H9 (cell line): ENCODE data around the gene SPSB3. TPM values are rescaled to one million over a fixed set of nuclear protein-coding genes. Genes with fewer than 3 reads are reported as not detected.
A peak's percentile ranks its signal among the peaks of the same experiment; 100 is the strongest.

Source experiments
- DNase-seq: peaks from one replicate; pipeline ENCODE4 v3.0.0-alpha.2; 2017
- H2AFZ ChIP-seq: one replicate; pipeline ENCODE4 v1.6.1; 2013; ENCODE audit warnings: mild to moderate bottlenecking, low read length, control low read depth, moderate library complexity
- H2AK5ac ChIP-seq: 2 replicates; pipeline ENCODE4 v1.6.1; 2013; ENCODE audit warnings: low read length, control low read depth, mixed read lengths; ENCODE audit not compliant: insufficient read length
- H2BK120ac ChIP-seq: one replicate; pipeline ENCODE4 v1.6.1; 2013; ENCODE audit warnings: low read depth, mild to moderate bottlenecking, low read length, control low read depth, inconsistent platforms; ENCODE audit not compliant: poor library complexity, severe bottlenecking
- H2BK12ac ChIP-seq: 2 replicates; pipeline ENCODE4 v1.6.1; 2013; ENCODE audit warnings: low read length, control low read depth, mixed read lengths, low read depth; ENCODE audit not compliant: insufficient read length
- H2BK15ac ChIP-seq: 2 replicates; pipeline ENCODE4 v1.6.1; 2013; ENCODE audit warnings: low read depth, low read length, control low read depth
- H2BK20ac ChIP-seq: one replicate; pipeline ENCODE4 v1.6.1; 2013; ENCODE audit warnings: low read depth, mild to moderate bottlenecking, low read length, control low read depth, inconsistent platforms; ENCODE audit not compliant: poor library complexity, severe bottlenecking
- H2BK5ac ChIP-seq: 2 replicates; pipeline ENCODE4 v1.6.1; 2013; ENCODE audit warnings: low read length, control low read depth, mixed read lengths; ENCODE audit not compliant: insufficient read length
- H3K14ac ChIP-seq: 2 replicates; pipeline ENCODE4 v1.6.1; 2013; ENCODE audit warnings: low read length, control low read depth; ENCODE audit not compliant: insufficient read depth
- H3K18ac ChIP-seq: 2 replicates; pipeline ENCODE4 v1.6.1; 2013; ENCODE audit warnings: low read depth, mild to moderate bottlenecking, mixed read lengths, low read length, control low read depth; ENCODE audit not compliant: insufficient read length
- H3K23ac ChIP-seq: 2 replicates; pipeline ENCODE4 v1.6.1; 2013; ENCODE audit warnings: low read length, control low read depth, mixed read lengths, low read depth; ENCODE audit not compliant: insufficient read length
- H3K23me2 ChIP-seq: 2 replicates; pipeline ENCODE4 v1.6.1; 2013; ENCODE audit warnings: low read depth, mild to moderate bottlenecking, mixed read lengths, low read length, control low read depth; ENCODE audit not compliant: insufficient read length, poor library complexity, severe bottlenecking
- H3K27ac ChIP-seq: 2 replicates; pipeline ENCODE4 v1.5.1; 2013; ENCODE audit warnings: low read length, control low read depth, mixed read lengths, low read depth; ENCODE audit not compliant: insufficient read length
- H3K27me3 ChIP-seq: 2 replicates; pipeline ENCODE4 v1.6.1; 2013; ENCODE audit warnings: low read length, control low read depth, inconsistent platforms; ENCODE audit not compliant: insufficient read depth
- H3K4ac ChIP-seq: 2 replicates; pipeline ENCODE4 v1.6.1; 2013; ENCODE audit warnings: low read depth, mild to moderate bottlenecking, control low read depth, inconsistent platforms, low read length, moderate library complexity
- H3K4me1 ChIP-seq: 2 replicates; pipeline ENCODE4 v1.6.1; 2013; ENCODE audit warnings: low read length, control low read depth, inconsistent platforms; ENCODE audit not compliant: insufficient read depth
- H3K4me2 ChIP-seq: 2 replicates; pipeline ENCODE4 v1.6.1; 2013; ENCODE audit warnings: low read length, control low read depth, mixed read lengths; ENCODE audit not compliant: insufficient read length, insufficient read depth
- H3K56ac ChIP-seq: 2 replicates; pipeline ENCODE4 v1.6.1; 2013; ENCODE audit warnings: low read depth, mild to moderate bottlenecking, mixed read lengths, low read length, control low read depth; ENCODE audit not compliant: insufficient read length
- H3K79me1 ChIP-seq: 2 replicates; pipeline ENCODE4 v1.6.1; 2013; ENCODE audit warnings: low read depth, mild to moderate bottlenecking, moderate library complexity, low read length, control low read depth, inconsistent platforms; ENCODE audit not compliant: insufficient read depth, poor library complexity, severe bottlenecking
- H3K79me2 ChIP-seq: 2 replicates; pipeline ENCODE4 v1.6.1; 2013; ENCODE audit warnings: low read length, control low read depth, inconsistent platforms; ENCODE audit not compliant: insufficient read depth
- H3K9ac ChIP-seq: 2 replicates; pipeline ENCODE4 v1.6.1; 2013; ENCODE audit warnings: low read length, control low read depth, mixed read lengths; ENCODE audit not compliant: insufficient read length; ENCODE audit errors: extremely low read depth
- H3K9me3 ChIP-seq: one replicate; pipeline ENCODE4 v1.6.1; 2013; ENCODE audit warnings: low read depth, low read length, inconsistent platforms; ENCODE audit not compliant: control insufficient read depth
- H3T11ph ChIP-seq: one replicate; pipeline ENCODE4 v1.6.1; 2013; ENCODE audit warnings: mild to moderate bottlenecking, low read length, control low read depth, inconsistent platforms
- H4K20me1 ChIP-seq: one replicate; pipeline ENCODE4 v1.6.1; 2013; ENCODE audit not compliant: control insufficient read depth, insufficient read length, insufficient read depth
- H4K5ac ChIP-seq: 2 replicates; pipeline ENCODE4 v1.6.1; 2013; ENCODE audit warnings: low read depth, mild to moderate bottlenecking, mixed read lengths, low read length, control low read depth; ENCODE audit not compliant: insufficient read length
- H4K8ac ChIP-seq: replicated peaks from 2 replicates; pipeline ENCODE4 v1.6.1; 2013; ENCODE audit warnings: low read length, control low read depth, mixed read lengths, low read depth; ENCODE audit not compliant: insufficient read length
- H4K91ac ChIP-seq: 2 replicates; pipeline ENCODE4 v1.6.1; 2013; ENCODE audit warnings: low read depth, mild to moderate bottlenecking, moderate library complexity, mixed read lengths, low read length, control low read depth; ENCODE audit not compliant: insufficient read length
- H3K27ac Mint-ChIP-seq, 3 experiments: 2 replicates in 2 of 3; 3 replicates in 1 of 3; pipeline ENCODE4 v1.8.0; 2020 to 2021; ENCODE audit warnings: mixed read lengths in 3 of 3, mild to moderate bottlenecking in 1 of 3, moderate library complexity in 1 of 3
- H3K27me3 Mint-ChIP-seq: 2 replicates; pipeline ENCODE4 v1.8.0; 2021; ENCODE audit warnings: low read depth, mild to moderate bottlenecking, moderate library complexity, mixed read lengths
- H3K36me3 Mint-ChIP-seq, 3 experiments: 2 replicates in 2 of 3; 3 replicates in 1 of 3; pipeline ENCODE4 v1.8.0; 2020 to 2021; ENCODE audit warnings: low read depth in 3 of 3, mixed read lengths in 3 of 3; ENCODE audit not compliant: insufficient read depth in 1 of 3
- H3K4me1 Mint-ChIP-seq, 2 experiments: 2 replicates each; pipeline ENCODE4 v1.8.0; 2020; ENCODE audit warnings: mixed read lengths in 2 of 2
- H3K4me3 Mint-ChIP-seq, 2 experiments: 2 replicates in 1 of 2; 3 replicates in 1 of 2; pipeline ENCODE4 v1.8.0; 2020 to 2021; ENCODE audit warnings: mild to moderate bottlenecking in 2 of 2, mixed read lengths in 2 of 2, moderate library complexity in 1 of 2
- H3K9me3 Mint-ChIP-seq, 2 experiments: 2 replicates in 1 of 2; 3 replicates in 1 of 2; pipeline ENCODE4 v1.8.0; 2020; ENCODE audit warnings: mild to moderate bottlenecking in 2 of 2, mixed read lengths in 2 of 2, moderate library complexity in 1 of 2
- CTCF ChIP-seq: fragments of 200-600 bp; sonication (generic); conservative IDR thresholded peaks from 3 replicates; pipeline ENCODE4 v1.8.0; 2021; ENCODE audit warnings: antibody characterized with exemption, mild to moderate bottlenecking
- WGBS: extraction: QIAGEN DNeasy Blood & Tissue Kit; methylation state at CpG from one replicate; pipeline ENCODE4 v1.1.7; 2013; ENCODE audit warnings: missing lambda C conversion rate, low lambda C conversion rate, mixed read lengths; ENCODE audit not compliant: insufficient read length; ENCODE audit errors: extremely low coverage; 5-methylcytosine and 5-hydroxymethylcytosine counted together
- total RNA-seq: library from RNA; stranded (reverse); gene quantifications from 2 replicates; pipeline ENCODE4 v1.2.1, GENCODE V29; 2021

SPSB3 gene
- total RNA-seq, 1 experiment from 2014 or later = 19.9 TPM

- H2AFZ ChIP-seq = no peak overlapping the region
- no peak overlapping the region for H3K27ac ChIP-seq
- H3K79me2 ChIP-seq = no peaks in the 10 kb centered on the region
- no peak overlapping the region for H2BK15ac ChIP-seq
- WGBS = no CpG with 5 or more reads among the region's 17 CpGs
- no peaks in the 10 kb centered on the region for H3K27me3 ChIP-seq
- Mint-ChIP-seq H3K27ac (no peak overlapping the region), H3K9me3 (no peaks in the 10 kb centered on the region), H3K36me3 (peaks cover 5 to 27% (median 15%) of the 10 kb centered on the region in 3 experiments; a peak in 6 of 7 replicates), H3K4me3 (no peak overlapping the region), H3K4me1 (peaks cover 0 to 3% of the 10 kb centered on the region in 2 experiments; a peak in 2 of 4 replicates), H3K27me3 (no peaks in the 10 kb centered on the region)
- peak; percentile 69 for TF ChIP-seq CTCF
- no peak overlapping the region for H3K4ac ChIP-seq
- no peak overlapping the region for H3K23ac ChIP-seq
- H3K4me2 ChIP-seq = no peak overlapping the region
- no peak overlapping the region for H4K91ac ChIP-seq
- no peaks in the 10 kb centered on the region for H3K79me1 ChIP-seq
- no peak overlapping the region for H4K8ac ChIP-seq
- no peak overlapping the region for H2BK20ac ChIP-seq
- no peaks in the 10 kb centered on the region for H3K23me2 ChIP-seq
- H3K56ac ChIP-seq = no peak overlapping the region
- H3K18ac ChIP-seq = no peak overlapping the region
- H4K5ac ChIP-seq = no peak overlapping the region
- H3K14ac ChIP-seq = no peak overlapping the region
- H2BK12ac ChIP-seq = no peak overlapping the region
- no peak overlapping the region for H3T11ph ChIP-seq
- H3K9ac ChIP-seq = no peak overlapping the region
- DNase-seq = peak; percentile 68
- H3K9me3 ChIP-seq = no peaks in the 10 kb centered on the region
- no peak overlapping the region for H2AK5ac ChIP-seq
- H3K4me1 ChIP-seq = no peaks in the 10 kb centered on the region
- H4K20me1 ChIP-seq = no peaks in the 10 kb centered on the region
- no peak overlapping the region for H2BK5ac ChIP-seq
- no peak overlapping the region for H2BK120ac ChIP-seq
Measured at GRCh38 chr16:1812732-1813163, 30.4 kb upstream of the SPSB3 start.
